GM23338 (cell line): ENCODE data around the gene NT5DC3. TPM values are rescaled to one million over a fixed set of nuclear protein-coding genes. Genes with fewer than 3 reads are reported as not detected.

Source experiments
- CREB1 ChIP-seq: fragments of 250-450 bp; sonication (Bioruptor Pico); IDR thresholded peaks from 2 replicates; pipeline ENCODE4 v1.5.0; 2020; ENCODE audit warnings: low read depth, mild to moderate bottlenecking, moderate library complexity
- CTCF ChIP-seq, 2 experiments: fragments of 200-600 bp in 1 of 2; sonication (generic) in 1 of 2; conservative IDR thresholded peaks; 2 replicates each; pipeline versions ENCODE4 v1.5.1 to v1.6.1; 2016 to 2017; ENCODE audit warnings: antibody characterized with exemption in 2 of 2, low read depth in 2 of 2, mild to moderate bottlenecking in 2 of 2, moderate library complexity in 1 of 2
- EZH2 ChIP-seq: fragments of 200-600 bp; sonication (generic); IDR thresholded peaks from one replicate; pipeline ENCODE4 v1.8.0; 2017; ENCODE audit warnings: antibody characterized with exemption, mild to moderate bottlenecking, low read depth; ENCODE audit not compliant: unreplicated experiment
- JUNB ChIP-seq: IDR thresholded peaks from one replicate; pipeline ENCODE4 v1.6.1; 2016; ENCODE audit warnings: antibody characterized with exemption; ENCODE audit not compliant: unreplicated experiment
- POLR2AphosphoS5 ChIP-seq: IDR thresholded peaks from 2 replicates; pipeline ENCODE4 v1.6.1; 2016; ENCODE audit warnings: antibody characterized with exemption, low read depth
- REST ChIP-seq: IDR thresholded peaks from one replicate; pipeline ENCODE4 v1.6.1; 2018; ENCODE audit warnings: antibody characterized with exemption; ENCODE audit not compliant: unreplicated experiment
- STAT1 ChIP-seq: IDR thresholded peaks from one replicate; pipeline ENCODE4 v1.6.1; 2016; ENCODE audit warnings: antibody characterized with exemption; ENCODE audit not compliant: unreplicated experiment
- ZNF462 ChIP-seq: fragments of 250-450 bp; sonication (Bioruptor Pico); IDR thresholded peaks from 2 replicates; pipeline ENCODE4 v1.5.0; 2020; ENCODE audit warnings: mild to moderate bottlenecking, moderate library complexity
- polyA plus RNA-seq: library from polyadenylated mRNA; unstranded; fragments of >200 nt; fragmentation: Nextera tagmentation; extraction: Ambion mirVana; gene quantifications from 2 replicates; pipeline ENCODE4 v1.2.1, GENCODE V29; 2016
- total RNA-seq: library from RNA; depleted of rRNA; stranded (reverse); fragments of >200 nt; shearing (Covaris generic); gene quantifications from 2 replicates; pipeline ENCODE4 v1.2.3, GENCODE V29; 2014

Gene NT5DC3
- total and polyA plus RNA-seq, 2 experiments from 2014 or later: 2.2 to 12.5 TPM

- TF ChIP-seq ZNF462 (CRISPR knock-in tag): no peak
- no peak for TF ChIP-seq CREB1
- TF ChIP-seq CTCF (conservative IDR thresholded peaks at IDR 0.05; ENCODE audit: low read depth in 2 of 2): no peak
- TF ChIP-seq STAT1: no peak
- TF ChIP-seq EZH2: no peak
- TF ChIP-seq REST: no peak
- no peak for TF ChIP-seq JUNB
- no peak for TF ChIP-seq POLR2AphosphoS5
These were observed 27.1 kb downstream of the NT5DC3 start (continued) for GRCh38 chr12:103813949-103814348.
